DND-41 (cell line): ENCODE measurements around the gene ACTR3C.

Experiments used
- ATAC-seq: fragments of 200-7000 bp; cut with Tn5 transposase; 3 replicates; pipeline ENCODE4 v1.9.1; 2021; ENCODE audit warnings: low read depth; ENCODE audit not compliant: insufficient read depth
- DNase-seq: peaks from one replicate; pipeline ENCODE4 v3.0.0-alpha.2; 2020
- H2AFZ ChIP-seq: 2 replicates; pipeline ENCODE4 v1.6.0; 2012; ENCODE audit warnings: low read depth, low read length
- H3K27ac ChIP-seq: 2 replicates; pipeline ENCODE4 v1.5.1; 2012; ENCODE audit warnings: low read length, inconsistent platforms
- H3K27me3 ChIP-seq: fragments of 200-600 bp; sonication (generic); 2 replicates; pipeline ENCODE4 v1.6.0; 2012; ENCODE audit warnings: low read length, mild to moderate bottlenecking, inconsistent platforms; ENCODE audit not compliant: insufficient read depth, poor library complexity
- H3K36me3 ChIP-seq: 2 replicates; pipeline ENCODE4 v1.5.1; 2012; ENCODE audit warnings: low read length, inconsistent platforms; ENCODE audit not compliant: insufficient read depth
- H3K4me1 ChIP-seq: 2 replicates; pipeline ENCODE4 v1.5.1; 2012; ENCODE audit warnings: mild to moderate bottlenecking, low read length; ENCODE audit not compliant: insufficient read depth
- H3K4me2 ChIP-seq: 2 replicates; pipeline ENCODE4 v1.6.0; 2012; ENCODE audit warnings: mild to moderate bottlenecking, moderate library complexity, low read length, inconsistent platforms; ENCODE audit not compliant: insufficient read depth
- H3K4me3 ChIP-seq, 2 experiments: fragments of 200-600 bp in 1 of 2; shearing (Covaris generic) in 1 of 2; 2 replicates each; pipeline ENCODE4 v1.5.1; 2012 to 2016; ENCODE audit warnings: inconsistent platforms in 2 of 2, low read length in 2 of 2, mild to moderate bottlenecking in 2 of 2, low read depth in 1 of 2, moderate library complexity in 1 of 2
- H3K79me2 ChIP-seq: 2 replicates; pipeline ENCODE4 v1.6.0; 2012; ENCODE audit warnings: low read length, inconsistent platforms; ENCODE audit not compliant: insufficient read depth
- H3K9ac ChIP-seq: 2 replicates; pipeline ENCODE4 v1.6.0; 2012; ENCODE audit warnings: low read depth, mild to moderate bottlenecking, inconsistent platforms, low read length, moderate library complexity
- H3K9me3 ChIP-seq: 2 replicates; pipeline ENCODE4 v1.5.1; 2012; ENCODE audit warnings: low read length, moderate library complexity, mild to moderate bottlenecking, inconsistent platforms; ENCODE audit not compliant: insufficient read depth, severe bottlenecking
- H4K20me1 ChIP-seq: 2 replicates; pipeline ENCODE4 v1.6.0; 2012; ENCODE audit warnings: low read length; ENCODE audit not compliant: insufficient read depth
- EZH2 ChIP-seq: IDR thresholded peaks from 3 replicates; pipeline ENCODE4 v1.6.1; 2012; ENCODE audit warnings: borderline replicate concordance, low read depth, mild to moderate bottlenecking, moderate library complexity, low read length, inconsistent platforms; ENCODE audit not compliant: severe bottlenecking
- TF ChIP-seq, protein P1 (sequence below): IDR thresholded peaks from 2 replicates; pipeline ENCODE4 v1.5.1; 2012; ENCODE audit warnings: borderline replicate concordance, low read length, moderate library complexity, mild to moderate bottlenecking; ENCODE audit not compliant: poor library complexity, severe bottlenecking; ENCODE audit errors: extremely low read depth

ACTR3C gene

DNA sequence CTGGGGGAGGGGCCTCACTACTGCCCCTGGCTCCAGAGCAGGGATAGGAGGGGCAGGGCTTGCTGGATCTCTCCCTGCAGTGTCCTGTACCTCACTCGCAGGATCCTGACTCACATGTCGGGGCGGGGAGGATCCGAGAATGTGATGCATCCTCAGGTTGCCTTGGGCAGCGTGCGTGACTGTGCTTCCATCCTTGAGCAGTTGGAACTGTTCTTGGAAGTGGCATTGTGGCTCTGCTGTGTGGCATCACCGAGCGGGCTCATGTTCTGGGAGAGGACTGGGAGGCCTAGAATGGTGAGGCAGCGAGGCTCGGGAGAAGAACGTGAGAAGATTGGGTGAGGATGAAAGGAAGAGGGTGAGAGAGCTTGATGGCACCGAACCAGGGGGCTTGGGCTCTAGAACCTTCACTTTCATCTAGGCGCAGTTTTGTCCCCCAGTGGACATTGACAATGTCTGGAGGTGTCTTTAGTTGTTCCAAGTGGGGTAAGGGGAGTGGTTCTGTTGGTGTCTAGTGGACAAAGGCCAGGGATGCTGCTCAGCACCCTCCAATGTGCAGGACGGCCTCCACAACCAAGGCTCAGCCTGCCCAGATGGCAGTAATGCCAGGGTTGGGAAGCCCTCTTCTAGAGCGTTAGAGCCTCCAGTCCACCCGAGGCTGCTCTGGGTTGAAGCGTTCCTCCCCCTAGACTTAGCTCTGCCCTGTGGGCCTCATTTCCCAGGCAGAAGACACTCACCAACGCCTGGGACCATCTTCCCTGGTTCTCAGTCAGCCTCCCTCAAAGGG, 9.7 kb upstream of the ACTR3C start:
- H4K20me1 ChIP-seq = peaks cover 67% of the 10 kb centered on the region
- no peak for TF ChIP-seq EZH2
- TF ChIP-seq, protein P1, sequence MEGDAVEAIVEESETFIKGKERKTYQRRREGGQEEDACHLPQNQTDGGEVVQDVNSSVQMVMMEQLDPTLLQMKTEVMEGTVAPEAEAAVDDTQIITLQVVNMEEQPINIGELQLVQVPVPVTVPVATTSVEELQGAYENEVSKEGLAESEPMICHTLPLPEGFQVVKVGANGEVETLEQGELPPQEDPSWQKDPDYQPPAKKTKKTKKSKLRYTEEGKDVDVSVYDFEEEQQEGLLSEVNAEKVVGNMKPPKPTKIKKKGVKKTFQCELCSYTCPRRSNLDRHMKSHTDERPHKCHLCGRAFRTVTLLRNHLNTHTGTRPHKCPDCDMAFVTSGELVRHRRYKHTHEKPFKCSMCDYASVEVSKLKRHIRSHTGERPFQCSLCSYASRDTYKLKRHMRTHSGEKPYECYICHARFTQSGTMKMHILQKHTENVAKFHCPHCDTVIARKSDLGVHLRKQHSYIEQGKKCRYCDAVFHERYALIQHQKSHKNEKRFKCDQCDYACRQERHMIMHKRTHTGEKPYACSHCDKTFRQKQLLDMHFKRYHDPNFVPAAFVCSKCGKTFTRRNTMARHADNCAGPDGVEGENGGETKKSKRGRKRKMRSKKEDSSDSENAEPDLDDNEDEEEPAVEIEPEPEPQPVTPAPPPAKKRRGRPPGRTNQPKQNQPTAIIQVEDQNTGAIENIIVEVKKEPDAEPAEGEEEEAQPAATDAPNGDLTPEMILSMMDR = no peak
- peaks cover 93% of the 10 kb centered on the region for H3K36me3 ChIP-seq
- H3K9ac ChIP-seq = no peak overlapping the region
- peaks cover 62% of the 10 kb centered on the region for H3K79me2 ChIP-seq
- H3K4me1 ChIP-seq = no peaks in the 10 kb centered on the region
- no peak overlapping the region for H3K4me2 ChIP-seq
- DNase-seq = no peak
- H3K27ac ChIP-seq = no peak overlapping the region
- H3K27me3 ChIP-seq = no peaks in the 10 kb centered on the region
- ATAC-seq = no peak
- no peak overlapping the region for H3K4me3 ChIP-seq
- no peaks in the 10 kb centered on the region for H3K9me3 ChIP-seq
- H2AFZ ChIP-seq = no peak overlapping the region

DNA sequence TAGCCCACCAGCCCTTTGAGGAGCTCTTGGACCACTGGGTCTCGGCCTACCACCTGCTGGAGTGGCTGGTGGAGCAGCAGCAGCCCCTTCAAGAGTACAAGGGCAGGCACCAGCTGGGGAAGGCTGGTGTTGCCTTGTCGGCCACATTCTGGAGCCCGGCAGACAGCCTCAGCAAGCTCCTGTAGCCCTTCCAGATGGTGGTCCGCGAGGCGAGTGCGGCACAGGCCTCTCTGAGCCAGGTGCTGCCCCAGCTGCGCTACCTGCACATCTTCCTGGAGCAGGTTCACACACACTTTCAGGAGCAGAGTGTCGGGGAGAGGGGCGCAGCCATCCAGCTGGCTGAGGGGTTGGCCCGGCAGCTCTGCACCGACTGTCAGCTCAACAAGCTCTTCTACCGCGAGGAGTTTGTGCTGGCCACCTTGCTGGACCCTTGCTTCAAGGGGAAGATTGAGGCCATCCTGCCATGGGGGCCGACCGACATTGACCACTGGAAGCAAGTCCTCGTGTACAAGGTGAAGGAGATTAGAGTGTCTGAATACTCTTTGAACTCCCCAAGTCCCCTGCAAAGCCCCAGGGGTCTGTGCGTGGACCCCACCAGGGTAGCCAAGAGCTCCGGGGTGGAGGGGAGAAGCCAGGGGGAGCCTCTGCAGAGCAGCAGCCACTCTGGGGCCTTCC, 7.0 kb upstream of the ACTR3C start:
- Histone ChIP-seq H4K20me1 (peaks cover 53% of the 10 kb centered on the region), H3K27me3 (no peaks in the 10 kb centered on the region), H3K36me3 (peaks cover 93% of the 10 kb centered on the region), H3K27ac (no peak overlapping the region), H3K79me2 (peaks cover 85% of the 10 kb centered on the region), H3K9ac (no peak overlapping the region), H3K4me1 (peaks cover 15% of the 10 kb centered on the region), H3K4me2 (no peak overlapping the region), H3K9me3 (no peaks in the 10 kb centered on the region), H3K4me3 (no peak overlapping the region), H2AFZ (no peak overlapping the region)
- DNase-seq = no peak
- ATAC-seq = no peak
- TF ChIP-seq, protein P1 = no peak
- no peak for TF ChIP-seq EZH2

DNA sequence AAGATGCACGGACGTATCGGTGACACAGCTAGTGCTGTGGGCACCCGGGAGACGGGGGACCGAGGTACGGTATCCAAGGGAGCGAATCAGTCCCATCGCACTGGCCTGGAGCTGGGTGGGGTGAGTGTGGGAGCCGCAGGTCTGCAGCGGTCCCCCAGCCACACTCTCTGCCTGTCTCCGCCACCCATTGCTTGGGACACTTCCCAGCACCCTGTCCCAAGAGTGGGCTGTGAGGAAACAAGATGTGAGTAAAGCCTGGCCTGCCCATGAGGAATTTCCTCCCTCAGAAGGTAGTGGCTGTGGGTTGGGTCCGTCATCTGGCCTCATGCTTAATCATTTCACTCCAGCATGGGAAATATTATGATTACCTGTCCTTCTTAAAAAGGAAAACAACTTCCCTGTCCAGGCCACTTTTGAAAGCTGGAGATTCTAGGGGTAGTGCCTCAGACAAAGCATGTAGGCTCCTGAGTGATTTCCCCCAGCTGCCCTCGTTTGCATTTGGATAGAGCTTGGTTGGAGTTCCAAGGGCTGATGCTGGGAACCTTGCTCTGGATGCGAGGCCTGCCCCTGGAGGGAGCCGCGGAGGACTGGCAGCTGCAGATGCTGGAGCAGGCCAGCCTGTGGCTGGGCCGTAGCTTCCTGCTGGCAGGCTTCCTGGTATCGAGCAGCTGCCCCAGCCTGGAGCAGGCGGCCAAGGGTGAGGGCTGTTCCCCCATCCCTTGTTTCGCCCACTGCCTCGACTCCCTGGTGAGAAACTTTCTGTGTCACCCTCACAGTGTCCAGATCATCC, 6.2 kb upstream of the ACTR3C start:
- H2AFZ ChIP-seq = no peak overlapping the region
- H3K79me2 ChIP-seq = peaks cover 94% of the 10 kb centered on the region
- no peaks in the 10 kb centered on the region for H3K27me3 ChIP-seq
- peaks cover 98% of the 10 kb centered on the region for H3K36me3 ChIP-seq
- no peak overlapping the region for H3K4me3 ChIP-seq
- H3K9ac ChIP-seq = no peak overlapping the region
- ATAC-seq (no peak), DNase-seq (no peak)
- peaks cover 60% of the 10 kb centered on the region for H4K20me1 ChIP-seq
- H3K27ac ChIP-seq = no peak overlapping the region
- no peak for TF ChIP-seq EZH2
- TF ChIP-seq, protein P1 = no peak
- H3K4me1 ChIP-seq = peaks cover 23% of the 10 kb centered on the region
- H3K4me2 ChIP-seq = no peak overlapping the region
- H3K9me3 ChIP-seq = no peaks in the 10 kb centered on the region
